Sigmoid colon (tissue), 7 donors: ENCODE measurements around the gene PES1. TPM values are rescaled to one million over a fixed set of nuclear protein-coding genes. Genes with fewer than 3 reads are reported as not detected.

ENCODE experiments used
- DNase-seq: peaks from one replicate; pipeline ENCODE4 v3.0.0-alpha.2; 2019
- H3K27ac ChIP-seq, 4 donors: fragments of 200-600 bp; sonication (generic); one replicate each; pipeline ENCODE4 v1.5.1; 2016 to 2019; ENCODE audit warnings: mild to moderate bottlenecking in 1 of 4
- H3K27me3 ChIP-seq, 3 donors: fragments of 200-600 bp; sonication (generic); one replicate each; pipeline ENCODE4 v1.5.1; 2019; ENCODE audit warnings: mild to moderate bottlenecking in 1 of 3
- H3K36me3 ChIP-seq, 4 donors: fragments of 200-600 bp; sonication (generic); one replicate each; pipeline ENCODE4 v1.5.1; 2016 to 2019
- H3K4me1 ChIP-seq, 4 donors: fragments of 200-600 bp; sonication (generic); one replicate each; pipeline ENCODE4 v1.5.1; 2017 to 2019
- H3K4me3 ChIP-seq, 4 donors: fragments of 200-600 bp; sonication (generic); one replicate each; pipeline ENCODE4 v1.5.1; 2017 to 2019; ENCODE audit warnings: mild to moderate bottlenecking in 2 of 4, moderate library complexity in 1 of 4
- H3K9me3 ChIP-seq, 4 donors: fragments of 200-600 bp in 3 of 4; sonication (generic) in 3 of 4; one replicate each; pipeline versions ENCODE4 v1.5.1 to v1.6.1; 2013 to 2019
- EP300 ChIP-seq, 4 donors: sonication (generic); formaldehyde crosslinking; IDR thresholded peaks; one replicate each; pipeline ENCODE4 v1.6.1; 2017; ENCODE audit warnings: antibody characterized with exemption in 4 of 4
- POLR2A ChIP-seq, 2 donors: fragments of 450-650 bp; IDR thresholded peaks; one replicate each; pipeline ENCODE4 v1.6.1; 2016; ENCODE audit warnings: antibody characterized with exemption in 2 of 2, mild to moderate bottlenecking in 2 of 2, moderate library complexity in 2 of 2
- POLR2AphosphoS5 ChIP-seq, 4 donors: sonication (generic); formaldehyde crosslinking; IDR thresholded peaks; one replicate each; pipeline ENCODE4 v1.6.1; 2017; ENCODE audit warnings: antibody characterized with exemption in 4 of 4
- WGBS, 2 donors: extraction: QIAGEN DNeasy Blood & Tissue Kit; methylation state at CpG; one replicate each; pipeline ENCODE4 v1.1.7; 2013; 5-methylcytosine and 5-hydroxymethylcytosine counted together
- intact Hi-C: fragments of 100-400 bp; cut with DNase I; formaldehyde crosslinking; loops from one replicate; pipeline ENCODE4 v1.15.1; 2023
- polyA plus RNA-seq, 3 donors: library from polyadenylated mRNA; stranded (reverse); fragments of 200-250 nt; gene quantifications; one replicate each; pipeline ENCODE4 v1.2.3, GENCODE V29; 2013
- total RNA-seq, 4 donors: library from RNA; depleted of rRNA; stranded (reverse); fragments of >200 nt; gene quantifications; one replicate each; pipeline ENCODE4 v1.1.0, GENCODE V29; 2016
- TF ChIP-seq, protein P1 (sequence below), 4 experiments: fragments of 450-650 bp in 3 of 4; fragments of 200-600 bp in 1 of 4; IDR thresholded peaks; one replicate each; pipeline ENCODE4 v1.5.1; 2016 to 2019; ENCODE audit warnings: antibody characterized with exemption in 4 of 4, mild to moderate bottlenecking in 3 of 4, moderate library complexity in 2 of 4
- donor health status: healthy with polysubstance abuse.
- donor health status: Bipolar disorder and iron deficiency.
- donor health status: healthy.

The PES1 gene
- total and polyA plus RNA-seq, 7 donors = 25.0 to 64.8 (median 41.3) TPM

DNA sequence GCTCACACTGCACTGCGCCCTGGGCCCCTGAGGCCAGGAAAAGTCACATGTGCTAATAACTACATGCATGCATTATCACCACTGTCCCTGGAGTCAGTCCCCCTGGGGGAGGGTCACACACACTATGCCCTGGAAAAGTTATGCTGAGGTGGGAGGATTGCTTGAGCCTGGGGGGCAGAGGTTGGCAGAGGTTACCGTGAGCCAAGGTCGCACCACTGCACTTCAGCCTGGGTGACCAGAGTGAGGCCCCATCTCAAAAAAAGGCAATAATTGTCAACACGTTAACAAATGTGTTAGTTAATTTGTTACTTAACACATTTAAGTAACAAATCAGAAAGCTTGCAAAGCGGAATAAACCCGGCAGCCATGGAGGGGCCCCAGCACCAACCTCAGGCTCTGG lies 31.8 kb downstream of the PES1 start:
- 82 to 90% methylated on average over 6 of the region's 6 CpGs for WGBS, 2 donors
- Histone ChIP-seq H3K4me3 (no peak overlapping the region), H3K36me3 (peaks cover 0 to 1% (median 0%) of the 10 kb centered on the region in 4 donors), H3K9me3 (no peaks in the 10 kb centered on the region), H3K27me3 (no peaks in the 10 kb centered on the region), H3K27ac (no peak overlapping the region), H3K4me1 (no peaks in the 10 kb centered on the region)
- no peak for TF ChIP-seq POLR2AphosphoS5 (IDR thresholded peaks at IDR 0.05)
- TF ChIP-seq POLR2A (IDR thresholded peaks at IDR 0.05) = no peak
- TF ChIP-seq, protein P1, sequence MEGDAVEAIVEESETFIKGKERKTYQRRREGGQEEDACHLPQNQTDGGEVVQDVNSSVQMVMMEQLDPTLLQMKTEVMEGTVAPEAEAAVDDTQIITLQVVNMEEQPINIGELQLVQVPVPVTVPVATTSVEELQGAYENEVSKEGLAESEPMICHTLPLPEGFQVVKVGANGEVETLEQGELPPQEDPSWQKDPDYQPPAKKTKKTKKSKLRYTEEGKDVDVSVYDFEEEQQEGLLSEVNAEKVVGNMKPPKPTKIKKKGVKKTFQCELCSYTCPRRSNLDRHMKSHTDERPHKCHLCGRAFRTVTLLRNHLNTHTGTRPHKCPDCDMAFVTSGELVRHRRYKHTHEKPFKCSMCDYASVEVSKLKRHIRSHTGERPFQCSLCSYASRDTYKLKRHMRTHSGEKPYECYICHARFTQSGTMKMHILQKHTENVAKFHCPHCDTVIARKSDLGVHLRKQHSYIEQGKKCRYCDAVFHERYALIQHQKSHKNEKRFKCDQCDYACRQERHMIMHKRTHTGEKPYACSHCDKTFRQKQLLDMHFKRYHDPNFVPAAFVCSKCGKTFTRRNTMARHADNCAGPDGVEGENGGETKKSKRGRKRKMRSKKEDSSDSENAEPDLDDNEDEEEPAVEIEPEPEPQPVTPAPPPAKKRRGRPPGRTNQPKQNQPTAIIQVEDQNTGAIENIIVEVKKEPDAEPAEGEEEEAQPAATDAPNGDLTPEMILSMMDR (IDR thresholded peaks at IDR 0.05) = no peak
- no peak for TF ChIP-seq EP300 (IDR thresholded peaks at IDR 0.05)
- no peak for DNase-seq
- intact Hi-C loops = no loop called here

- no peaks in the 10 kb centered on the region for H3K9me3 ChIP-seq
- H3K36me3 ChIP-seq = peaks cover 0 to 4% (median 0%) of the 10 kb centered on the region in 4 donors
- H3K4me3 ChIP-seq = no peak overlapping the region
- H3K27me3 ChIP-seq = no peaks in the 10 kb centered on the region
- no peak overlapping the region for H3K27ac ChIP-seq
- no peak for DNase-seq
- no peaks in the 10 kb centered on the region for H3K4me1 ChIP-seq
- TF ChIP-seq POLR2A (IDR thresholded peaks at IDR 0.05) = no peak
- no peak for TF ChIP-seq POLR2AphosphoS5 (IDR thresholded peaks at IDR 0.05)
- intact Hi-C loops = no loop called here
- 85 to 88% methylated on average over 8 of the region's 8 CpGs for WGBS, 2 donors
These were observed 34.5 kb downstream of the PES1 start for GRCh38 chr22:30557243-30557642.

DNA sequence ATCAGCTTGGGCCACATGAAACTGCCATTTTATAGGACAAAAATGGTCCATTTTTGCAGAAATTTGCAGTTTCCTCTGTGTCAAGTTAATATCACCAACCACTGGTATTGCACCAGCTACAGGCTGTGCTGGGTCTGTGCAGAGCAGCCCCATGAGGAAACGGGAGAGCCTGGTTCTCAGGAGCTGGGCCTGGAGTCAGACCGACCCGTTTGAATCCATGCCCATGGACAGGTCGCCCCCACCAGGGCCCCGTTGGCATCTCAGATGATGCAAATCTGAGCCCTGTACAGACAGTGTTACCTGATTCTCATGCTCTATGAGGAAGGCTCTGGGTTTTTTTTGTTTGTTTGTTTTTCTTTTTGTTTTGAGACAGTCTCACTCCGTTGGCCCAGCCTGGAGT lies 35.3 kb downstream of the PES1 start:
- Histone ChIP-seq H3K27ac (no peak overlapping the region), H3K27me3 (no peaks in the 10 kb centered on the region), H3K36me3 (peaks cover 0 to 4% (median 0%) of the 10 kb centered on the region in 4 donors), H3K4me3 (no peak overlapping the region), H3K9me3 (no peaks in the 10 kb centered on the region), H3K4me1 (no peaks in the 10 kb centered on the region)
- WGBS, 2 donors = 76 to 84% methylated on average over 6 of the region's 6 CpGs
- DNase-seq = no peak
- TF ChIP-seq POLR2AphosphoS5 (IDR thresholded peaks at IDR 0.05) = no peak
- TF ChIP-seq POLR2A (IDR thresholded peaks at IDR 0.05) = no peak
- TF ChIP-seq, protein P1 (IDR thresholded peaks at IDR 0.05) = no peak
- TF ChIP-seq EP300 (IDR thresholded peaks at IDR 0.05) = no peak
- intact Hi-C loops = no loop called here

DNA sequence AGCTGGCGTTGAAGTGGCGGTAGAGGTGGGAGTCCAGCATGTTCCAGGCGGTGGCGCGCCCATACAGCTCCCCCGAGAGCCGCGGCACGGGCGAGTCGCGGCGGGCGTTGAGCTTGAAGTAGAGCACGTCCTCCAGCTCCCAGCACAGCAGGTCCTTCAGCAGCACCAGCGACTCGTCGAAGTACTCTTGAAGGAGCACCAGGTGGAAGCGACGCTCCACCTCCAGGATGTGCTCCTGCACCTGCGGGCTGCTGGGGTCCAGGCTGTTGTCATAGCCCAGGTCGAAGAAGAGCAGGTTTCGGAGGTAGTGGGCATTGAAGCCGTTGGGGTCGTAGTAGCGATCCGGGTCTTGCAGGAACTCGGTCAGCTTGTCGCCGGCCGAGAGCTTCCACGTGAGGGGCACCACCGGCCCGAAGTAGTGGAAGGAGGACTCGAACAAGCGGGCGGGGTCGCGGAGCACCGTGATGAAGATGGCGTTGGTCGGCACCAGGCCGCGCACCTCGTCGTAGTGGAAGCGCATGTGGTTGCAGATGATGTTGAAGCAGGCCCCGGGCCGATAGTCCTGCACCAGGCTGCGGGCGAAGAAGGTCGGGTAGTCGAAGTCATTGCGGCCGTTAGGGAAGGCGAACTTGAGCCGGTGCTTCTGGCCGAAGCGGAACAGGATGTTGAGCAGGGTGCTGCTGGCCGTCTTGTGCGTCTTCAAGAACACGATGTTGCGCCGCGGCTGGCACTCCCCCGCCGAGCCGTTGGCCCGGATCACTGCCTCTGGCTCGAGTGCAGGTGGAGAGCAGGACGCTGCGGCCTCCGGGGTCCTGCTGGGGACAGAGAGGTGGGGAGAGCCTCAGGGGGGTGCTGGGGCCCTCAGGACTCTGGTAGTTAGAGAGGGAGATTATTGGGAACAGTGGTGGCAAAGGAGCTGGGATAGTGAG lies 36.2 kb downstream of the PES1 start:
- Histone ChIP-seq H3K9me3 (no peaks in the 10 kb centered on the region), H3K4me1 (no peaks in the 10 kb centered on the region), H3K36me3 (peaks cover 0 to 4% (median 0%) of the 10 kb centered on the region in 4 donors), H3K4me3 (no peak overlapping the region), H3K27me3 (no peaks in the 10 kb centered on the region), H3K27ac (no peak overlapping the region)
- TF ChIP-seq, protein P1 (IDR thresholded peaks at IDR 0.05) = no peak
- TF ChIP-seq POLR2AphosphoS5 (IDR thresholded peaks at IDR 0.05) = no peak
- TF ChIP-seq EP300 (IDR thresholded peaks at IDR 0.05) = no peak
- no peak for TF ChIP-seq POLR2A (IDR thresholded peaks at IDR 0.05)
- no peak for DNase-seq
- WGBS, 2 donors = 95 to 96% methylated on average over 73 of the region's 73 CpGs
- intact Hi-C loops = no loop called here

GRCh38 chr22:30553971-30554370 lies 37.7 kb downstream of the PES1 start:
- Histone ChIP-seq H3K36me3 (peaks cover 0 to 4% (median 0%) of the 10 kb centered on the region in 4 donors), H3K4me3 (no peak overlapping the region), H3K27ac (no peak overlapping the region), H3K9me3 (no peaks in the 10 kb centered on the region), H3K4me1 (no peaks in the 10 kb centered on the region), H3K27me3 (no peaks in the 10 kb centered on the region)
- intact Hi-C loops = no loop called here
- WGBS, 2 donors = 82 to 83% methylated on average over 7 of the region's 7 CpGs
- no peak for DNase-seq
- TF ChIP-seq POLR2A (IDR thresholded peaks at IDR 0.05) = no peak
- no peak for TF ChIP-seq EP300 (IDR thresholded peaks at IDR 0.05)
- TF ChIP-seq, protein P1 (IDR thresholded peaks at IDR 0.05) = no peak
- no peak for TF ChIP-seq POLR2AphosphoS5 (IDR thresholded peaks at IDR 0.05)
